ENCODE results near the gene MYRIP.

- TF ChIP-seq CTCF (IDR thresholded peaks at IDR 0.05; ENCODE audit: low read depth, low read length, missing input control): no peak
- no peak for TF ChIP-seq FOXA1 (IDR thresholded peaks at IDR 0.05)
Observed at GRCh38 chr3:40079203-40079846, 269.9 kb downstream of the MYRIP start.

Measured in liver (tissue), 2 donors.